ENCODE measurements around the gene D2HGDH. TPM values are rescaled to one million over a fixed set of nuclear protein-coding genes. Genes with fewer than 3 reads are reported as not detected.

The D2HGDH gene
- total RNA-seq, 1 experiment from 2014 or later, result 53.3 TPM

GRCh38 chr2:241745276-241745675 lies 10.8 kb downstream of the D2HGDH start:
- Mint-ChIP-seq H3K4me1 (ENCODE audit: low read depth, unreplicated experiment) (no peaks in the 10 kb centered on the region), H3K27ac (ENCODE audit: unreplicated experiment) (no peak overlapping the region), H3K36me3 (ENCODE audit: insufficient read depth, unreplicated experiment) (peaks cover 22% of the 10 kb centered on the region), H3K9me3 (ENCODE audit: low read depth, unreplicated experiment) (peaks cover 4% of the 10 kb centered on the region), H3K4me3 (ENCODE audit: low read depth, unreplicated experiment) (no peak overlapping the region), H3K27me3 (ENCODE audit: unreplicated experiment) (no peaks in the 10 kb centered on the region)
- DNase-seq, result no peak
- BruUV-seq (replicated peaks), result no TSS peak
- no peak for TF ChIP-seq CTCF (IDR thresholded peaks at IDR 0.05; ENCODE audit: unreplicated experiment)
- CTCF ChIA-PET, result no interaction called here
- intact Hi-C loops (cut with micrococcal nuclease; ENCODE audit: unreplicated experiment), result no loop called here

- DNase-seq, result no peak
- TSS peak; percentile 31 for BruUV-seq (replicated peaks)
- no peak overlapping the region for H3K27ac Mint-ChIP-seq (ENCODE audit: unreplicated experiment)
- peaks cover 4% of the 10 kb centered on the region for H3K9me3 Mint-ChIP-seq (ENCODE audit: low read depth, unreplicated experiment)
- CTCF ChIA-PET, result no interaction called here
- peaks cover 28% of the 10 kb centered on the region for H3K36me3 Mint-ChIP-seq (ENCODE audit: insufficient read depth, unreplicated experiment)
- H3K4me1 Mint-ChIP-seq (ENCODE audit: low read depth, unreplicated experiment), result no peaks in the 10 kb centered on the region
- intact Hi-C loops (cut with micrococcal nuclease; ENCODE audit: unreplicated experiment), result no loop called here
- H3K4me3 Mint-ChIP-seq (ENCODE audit: low read depth, unreplicated experiment), result no peak overlapping the region
- TF ChIP-seq CTCF (IDR thresholded peaks at IDR 0.05; ENCODE audit: unreplicated experiment), result no peak
- no peaks in the 10 kb centered on the region for H3K27me3 Mint-ChIP-seq (ENCODE audit: unreplicated experiment)
These were observed 11.7 kb downstream of the D2HGDH start for GRCh38 chr2:241746084-241746483.

- H3K4me3 Mint-ChIP-seq (ENCODE audit: low read depth, unreplicated experiment), result no peak overlapping the region
- TF ChIP-seq CTCF (IDR thresholded peaks at IDR 0.05; ENCODE audit: unreplicated experiment), result no peak
- intact Hi-C loops (cut with micrococcal nuclease; ENCODE audit: unreplicated experiment), result no loop called here
- peaks cover 4% of the 10 kb centered on the region for H3K9me3 Mint-ChIP-seq (ENCODE audit: low read depth, unreplicated experiment)
- no peak for DNase-seq
- peaks cover 26% of the 10 kb centered on the region for H3K36me3 Mint-ChIP-seq (ENCODE audit: insufficient read depth, unreplicated experiment)
- CTCF ChIA-PET, result no interaction called here
- H3K4me1 Mint-ChIP-seq (ENCODE audit: low read depth, unreplicated experiment), result no peaks in the 10 kb centered on the region
- H3K27me3 Mint-ChIP-seq (ENCODE audit: unreplicated experiment), result no peaks in the 10 kb centered on the region
- no peak overlapping the region for H3K27ac Mint-ChIP-seq (ENCODE audit: unreplicated experiment)
- no TSS peak for BruUV-seq (replicated peaks)
These were observed 14.2 kb downstream of the D2HGDH start for GRCh38 chr2:241748468-241749256.

- Mint-ChIP-seq H3K4me3 (ENCODE audit: low read depth, unreplicated experiment) (no peak overlapping the region), H3K27me3 (ENCODE audit: unreplicated experiment) (no peaks in the 10 kb centered on the region), H3K9me3 (ENCODE audit: low read depth, unreplicated experiment) (peaks cover 4% of the 10 kb centered on the region), H3K4me1 (ENCODE audit: low read depth, unreplicated experiment) (no peaks in the 10 kb centered on the region), H3K36me3 (ENCODE audit: insufficient read depth, unreplicated experiment) (peaks cover 30% of the 10 kb centered on the region), H3K27ac (ENCODE audit: unreplicated experiment) (no peak overlapping the region)
- no peak for DNase-seq
- no peak for TF ChIP-seq CTCF (IDR thresholded peaks at IDR 0.05; ENCODE audit: unreplicated experiment)
- no TSS peak for BruUV-seq (replicated peaks)
- intact Hi-C loops (cut with micrococcal nuclease; ENCODE audit: unreplicated experiment), result no loop called here
- CTCF ChIA-PET, result no interaction called here
These were observed 15.8 kb downstream of the D2HGDH start for GRCh38 chr2:241750076-241750840.
